Measurements from ENCODE around the gene CANX.
A peak's percentile ranks its signal among the peaks of the same experiment; 100 is the strongest.
"Not testable (repeated sequence)": the region's sequence is repeated elsewhere in the genome, so short reads cannot be mapped to it uniquely, and the experiment has no call there.

Gene CANX

DNA sequence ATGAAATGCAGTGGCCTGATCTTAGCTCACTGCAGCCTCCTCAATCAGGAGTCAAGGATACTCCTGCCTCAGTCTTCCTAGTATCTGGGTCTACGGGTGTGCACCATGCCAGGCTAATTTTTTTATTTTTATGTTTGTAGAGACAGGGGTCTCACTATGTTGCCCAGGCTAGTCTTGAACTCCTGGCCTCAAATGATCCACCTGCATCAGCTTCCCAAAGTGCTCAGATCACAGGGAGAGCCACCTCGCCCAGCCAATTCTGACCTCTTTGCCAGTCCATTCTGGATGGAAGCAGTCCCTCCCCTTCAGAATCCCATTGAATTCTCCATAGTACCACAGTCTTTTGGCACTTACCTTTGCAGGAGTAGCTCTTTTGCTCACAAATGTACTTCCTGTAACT is 1.7 kb upstream of the CANX start:
- peak overlapping the region; percentile 88 for H3K27ac ChIP-seq
- TF ChIP-seq CTCF (conservative IDR thresholded peaks at IDR 0.05; ENCODE audit: low read depth): no peak
- POLR2A ChIA-PET (ENCODE audit: low non-redundant PET): interaction anchor here (1.0 kb wide), 1 partner anchor 19 kb away, joined by 4 read pairs; no protein-coding TSS in a partner anchor
- CTCF ChIA-PET: interaction anchor here (1.2 kb wide), 1 partner anchor 19 kb away, joined by 4 read pairs; no protein-coding TSS in a partner anchor
- no peak for DNase-seq (ENCODE audit: low spot score)

DNA sequence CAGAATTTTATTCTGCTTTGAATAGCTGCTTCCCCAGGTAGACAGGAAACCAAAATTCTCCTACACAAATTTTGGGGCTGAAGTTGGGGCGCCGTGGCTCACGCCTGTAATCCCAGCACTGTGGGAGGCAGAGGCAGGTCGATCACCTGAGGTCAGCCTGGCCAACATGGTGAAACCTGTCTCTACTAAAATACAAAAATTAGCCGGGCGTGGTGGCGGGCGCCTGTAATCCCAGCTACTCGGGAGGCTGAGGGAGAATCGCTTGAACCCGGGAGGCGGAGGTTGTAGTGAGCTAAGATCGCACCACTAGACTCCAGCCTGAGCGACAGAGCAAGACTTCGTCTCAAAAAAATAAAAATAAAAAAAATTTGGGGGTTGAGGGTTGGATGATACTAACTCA is 1.2 kb upstream of the CANX start:
- ChIA-PET CTCF (interaction anchor here (1.2 kb wide), 1 partner anchor 20 kb away, joined by 4 read pairs; no protein-coding TSS in a partner anchor), POLR2A (ENCODE audit: low non-redundant PET) (interaction anchor here (1.0 kb wide), 1 partner anchor 19 kb away, joined by 4 read pairs; no protein-coding TSS in a partner anchor)
- not testable (repeated sequence) for DNase-seq (ENCODE audit: low spot score)
- peak overlapping the region; percentile 88 for H3K27ac ChIP-seq

DNA sequence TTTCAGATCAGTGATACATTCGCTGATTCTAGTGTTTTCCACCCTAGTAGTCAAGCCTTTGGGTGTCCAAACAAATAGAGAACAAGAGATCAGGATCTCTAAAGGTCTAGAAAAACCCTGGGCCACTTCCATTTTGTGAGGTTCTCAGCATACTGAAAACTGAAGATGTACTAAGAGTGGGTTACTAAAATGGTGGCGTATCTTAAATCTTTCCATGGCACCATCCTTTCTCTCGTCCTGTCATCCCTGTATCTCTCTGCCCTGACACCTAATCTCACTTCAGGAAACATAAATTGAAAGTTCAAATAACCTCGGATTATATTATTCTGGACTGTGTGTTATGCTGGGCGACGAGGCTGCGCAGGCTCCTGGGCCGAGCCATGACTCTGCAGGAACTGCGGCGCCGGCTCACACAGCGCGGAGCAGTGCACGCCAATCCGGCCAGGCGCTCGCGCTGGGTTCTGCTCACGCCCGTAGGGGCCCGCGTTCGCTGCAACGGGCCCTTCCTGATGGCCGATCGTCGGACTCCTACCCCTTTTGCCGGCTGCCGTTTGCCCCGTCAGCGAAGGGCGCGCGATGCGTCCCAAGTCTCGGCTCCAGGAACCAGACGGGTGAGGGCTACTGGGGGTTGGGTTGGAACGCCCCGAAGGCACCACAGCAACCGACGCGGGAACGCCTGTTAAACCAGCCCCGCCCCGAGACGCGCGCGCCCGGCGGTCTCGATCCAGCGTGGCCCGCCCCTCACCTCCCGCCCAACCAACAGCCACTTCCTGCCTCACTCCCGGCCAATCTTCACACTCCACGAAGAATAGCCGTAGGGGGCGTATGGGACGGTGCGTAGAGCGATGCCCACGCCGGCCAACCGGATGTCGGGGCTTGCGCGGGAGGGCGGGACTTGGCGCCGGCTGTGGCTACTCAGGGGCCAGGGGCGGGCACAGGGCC is 503 bp upstream of the CANX start:
- ChIA-PET POLR2A (ENCODE audit: low non-redundant PET) (interaction anchor here (1.0 kb wide), 1 partner anchor 20 kb away, joined by 4 read pairs; no protein-coding TSS in a partner anchor), CTCF (interaction anchor here (1.2 kb wide), 1 partner anchor 20 kb away, joined by 4 read pairs; no protein-coding TSS in a partner anchor)
- H3K27ac ChIP-seq: peak overlapping the region; percentile 88
- peak; percentile 100 for DNase-seq (ENCODE audit: low spot score)
- TF ChIP-seq CTCF (conservative IDR thresholded peaks at IDR 0.05; ENCODE audit: low read depth): no peak

GRCh38 chr5:179699616-179700237 is 960 bp downstream of the CANX start:
- DNase-seq (ENCODE audit: low spot score): peak; percentile 55
- TF ChIP-seq CTCF (conservative IDR thresholded peaks at IDR 0.05; ENCODE audit: low read depth): no peak
- ChIA-PET CTCF (no interaction called here), POLR2A (ENCODE audit: low non-redundant PET) (no interaction called here)
- H3K27ac ChIP-seq: peak overlapping the region; percentile 88

- H3K27ac ChIP-seq: peak overlapping the region; percentile 12; the same call in 1 of the 2 replicates
- DNase-seq (ENCODE audit: low spot score): peak; percentile 38
- TF ChIP-seq CTCF (conservative IDR thresholded peaks at IDR 0.05; ENCODE audit: low read depth): no peak
- CTCF ChIA-PET: interaction anchor here (0.7 kb wide), 1 partner anchor 13 kb away, joined by 3 read pairs; no protein-coding TSS in a partner anchor
- POLR2A ChIA-PET (ENCODE audit: low non-redundant PET): interaction anchor here (0.6 kb wide), 1 partner anchor 77 kb away, joined by 3 read pairs; no protein-coding TSS in a partner anchor
These were observed 1.7 kb downstream of the CANX start for GRCh38 chr5:179700401-179700918.

GRCh38 chr5:179716286-179716685 is 17.5 kb downstream of the CANX start:
- no peak for DNase-seq (ENCODE audit: low spot score)
- no peak for TF ChIP-seq CTCF (conservative IDR thresholded peaks at IDR 0.05; ENCODE audit: low read depth)
- no peak overlapping the region for H3K27ac ChIP-seq
- POLR2A ChIA-PET (ENCODE audit: low non-redundant PET): interaction anchor here (0.5 kb wide), 1 partner anchor 12 kb away, joined by 3 read pairs; no protein-coding TSS in a partner anchor
- CTCF ChIA-PET: interaction anchor here (0.9 kb wide), 2 partner anchors 32 to 47 kb away, joined by 3 read pairs; no protein-coding TSS in a partner anchor
